Epithelial cell of proximal tubule (primary cell): ENCODE results near the gene OGDHL. TPM values are rescaled to one million over a fixed set of nuclear protein-coding genes. Genes with fewer than 3 reads are reported as not detected.
"Not testable (repeated sequence)": the region's sequence is repeated elsewhere in the genome, so short reads cannot be mapped to it uniquely, and the experiment has no call there.

Experiments
- DNase-seq: peaks from one replicate; pipeline ENCODE4 v3.0.0-alpha.2; 2011; ENCODE audit warnings: low read depth
- H3K4me3 ChIP-seq: 2 replicates; pipeline ENCODE4 v1.5.1; 2011; ENCODE audit warnings: low read depth, mild to moderate bottlenecking, low read length
- total RNA-seq: library from RNA; depleted of rRNA; stranded (reverse); fragments of >200 nt; gene quantifications from 2 replicates; pipeline ENCODE4 v1.2.3, GENCODE V29; 2015
- TF ChIP-seq, protein P1 (sequence below): conservative IDR thresholded peaks from 2 replicates; pipeline ENCODE4 v1.5.1; 2012; ENCODE audit warnings: low read depth, mild to moderate bottlenecking, low read length

OGDHL gene
- total RNA-seq, 1 donor from 2014 or later: 1.8 TPM

DNA sequence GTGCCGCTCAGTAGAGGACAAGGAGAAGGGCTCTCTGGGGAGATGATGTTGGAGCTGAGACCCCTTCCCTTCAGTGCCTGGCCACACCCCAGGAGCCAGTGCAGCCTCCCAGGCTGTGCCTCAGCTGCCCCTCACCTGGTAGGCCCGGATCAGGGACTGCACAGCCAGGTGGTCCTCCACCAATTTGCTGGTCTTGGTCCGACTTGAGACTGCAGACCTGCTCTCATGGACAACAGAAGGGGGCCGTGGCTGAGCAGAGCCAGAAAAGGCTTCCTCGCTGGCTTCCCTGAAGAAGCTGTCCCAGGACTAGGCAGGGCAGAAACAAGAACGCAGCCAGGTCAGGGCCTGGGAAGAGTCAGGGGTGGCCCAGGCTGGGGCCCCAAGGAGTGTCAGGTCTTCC is 5.5 kb downstream of the OGDHL start:
- H3K4me3 ChIP-seq: no peak overlapping the region
- TF ChIP-seq, protein P1, sequence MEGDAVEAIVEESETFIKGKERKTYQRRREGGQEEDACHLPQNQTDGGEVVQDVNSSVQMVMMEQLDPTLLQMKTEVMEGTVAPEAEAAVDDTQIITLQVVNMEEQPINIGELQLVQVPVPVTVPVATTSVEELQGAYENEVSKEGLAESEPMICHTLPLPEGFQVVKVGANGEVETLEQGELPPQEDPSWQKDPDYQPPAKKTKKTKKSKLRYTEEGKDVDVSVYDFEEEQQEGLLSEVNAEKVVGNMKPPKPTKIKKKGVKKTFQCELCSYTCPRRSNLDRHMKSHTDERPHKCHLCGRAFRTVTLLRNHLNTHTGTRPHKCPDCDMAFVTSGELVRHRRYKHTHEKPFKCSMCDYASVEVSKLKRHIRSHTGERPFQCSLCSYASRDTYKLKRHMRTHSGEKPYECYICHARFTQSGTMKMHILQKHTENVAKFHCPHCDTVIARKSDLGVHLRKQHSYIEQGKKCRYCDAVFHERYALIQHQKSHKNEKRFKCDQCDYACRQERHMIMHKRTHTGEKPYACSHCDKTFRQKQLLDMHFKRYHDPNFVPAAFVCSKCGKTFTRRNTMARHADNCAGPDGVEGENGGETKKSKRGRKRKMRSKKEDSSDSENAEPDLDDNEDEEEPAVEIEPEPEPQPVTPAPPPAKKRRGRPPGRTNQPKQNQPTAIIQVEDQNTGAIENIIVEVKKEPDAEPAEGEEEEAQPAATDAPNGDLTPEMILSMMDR: no peak

DNA sequence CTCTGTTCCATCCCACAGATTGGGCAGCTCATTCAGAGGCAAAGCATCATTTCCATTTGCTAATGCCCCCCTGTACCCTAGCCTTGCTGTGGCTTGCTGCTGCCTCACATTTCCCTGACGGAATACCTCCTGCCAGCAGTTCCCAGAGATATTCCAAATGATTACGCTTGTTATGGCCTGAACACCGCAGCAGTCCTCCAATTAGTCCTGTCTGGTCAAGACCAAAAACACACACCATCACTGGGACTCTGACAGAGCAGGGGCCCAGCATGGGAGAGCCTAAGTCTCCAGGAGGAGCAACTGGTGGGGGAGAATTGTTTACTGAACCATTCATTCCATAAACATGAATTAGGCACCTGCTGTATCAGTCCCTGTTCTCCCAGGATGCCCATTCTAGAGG is 6.1 kb downstream of the OGDHL start:
- H3K4me3 ChIP-seq: no peak overlapping the region
- TF ChIP-seq, protein P1: no peak
- no peak for DNase-seq

More for the DNA sequence above, 5.5 kb downstream of the OGDHL start:
- DNase-seq: no peak

DNA sequence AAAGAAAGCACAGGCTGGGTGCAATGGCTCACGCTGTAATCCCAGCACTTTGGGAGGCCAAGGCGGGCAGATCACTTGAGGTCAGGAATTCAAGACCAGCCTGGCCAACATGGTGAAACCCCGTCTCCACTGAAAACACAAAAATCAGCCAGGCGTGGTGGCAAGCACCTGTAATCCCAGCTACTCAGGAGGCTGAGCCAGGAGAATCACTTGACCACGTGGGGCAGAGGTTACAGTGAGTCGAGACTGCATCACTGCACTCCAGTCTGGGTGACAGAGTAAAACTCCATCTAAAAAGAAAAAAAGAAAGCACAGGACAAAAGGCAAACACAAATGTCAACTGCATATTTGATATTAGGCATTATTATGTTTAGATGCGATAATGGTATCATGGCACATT is 7.2 kb downstream of the OGDHL start:
- not testable (repeated sequence) for H3K4me3 ChIP-seq
- DNase-seq: peak; percentile 16

DNA sequence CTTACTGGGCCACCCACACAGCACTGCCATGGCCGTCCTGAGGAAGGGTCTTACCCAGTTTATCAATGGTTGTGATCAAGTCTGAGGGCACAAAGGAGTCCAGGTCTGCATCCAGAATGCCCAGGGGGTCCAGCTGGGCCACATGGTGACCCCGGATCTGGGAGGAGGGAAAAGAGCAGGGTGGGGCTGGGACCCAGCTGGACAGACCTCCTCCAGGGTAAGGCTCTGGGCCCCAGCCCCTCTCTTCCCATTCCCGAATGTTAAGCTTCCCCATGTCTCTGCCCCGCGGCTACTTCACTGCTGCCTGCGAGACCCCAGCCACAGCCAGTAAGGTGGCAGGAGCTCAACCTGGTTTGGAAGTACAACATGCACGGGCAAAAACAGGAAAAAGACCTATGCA is 9.5 kb downstream of the OGDHL start:
- DNase-seq: no peak
- no peak overlapping the region for H3K4me3 ChIP-seq
- TF ChIP-seq, protein P1: no peak

DNA sequence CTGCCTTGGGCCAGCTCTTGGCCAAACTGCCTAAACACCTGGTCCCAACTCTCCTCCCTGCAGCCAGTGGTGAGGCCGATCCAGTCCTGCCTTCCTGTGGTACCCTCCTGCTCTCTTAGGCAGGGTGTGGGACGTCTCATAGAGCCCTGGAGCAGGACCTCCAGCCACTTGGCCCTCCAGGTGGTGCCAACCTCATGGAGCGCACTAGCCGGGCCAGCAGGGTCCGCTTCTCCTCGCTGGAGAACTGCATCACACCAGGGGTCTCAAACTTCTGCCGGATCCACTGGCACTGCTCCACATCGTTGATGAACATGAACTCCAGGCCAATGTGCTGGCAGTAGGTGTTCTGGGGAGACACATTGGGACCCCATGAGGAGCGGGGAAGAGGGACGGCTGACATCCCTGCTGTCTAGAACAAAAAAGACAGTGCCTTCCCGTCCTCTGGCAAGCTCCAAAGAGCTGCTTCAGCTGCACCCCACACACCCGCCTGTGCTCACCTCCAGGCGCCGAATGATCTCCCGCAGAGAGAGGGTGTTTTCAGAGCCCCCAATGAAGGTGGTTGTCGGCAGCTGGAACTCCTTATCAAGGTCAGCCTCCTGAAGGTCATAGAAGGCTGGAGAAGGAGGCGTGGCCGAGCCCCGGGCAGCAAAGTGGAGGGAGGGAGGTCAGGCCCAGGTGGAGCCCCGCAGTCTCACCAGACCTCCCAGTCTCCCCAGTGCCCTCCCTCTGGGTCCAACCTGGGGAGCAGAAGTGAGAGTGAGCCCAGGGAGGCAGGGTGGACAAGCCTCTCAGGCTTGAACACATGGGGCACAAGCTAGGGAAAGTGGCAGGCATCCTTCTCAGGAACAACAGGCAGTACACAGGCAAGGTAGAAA is 10.2 kb downstream of the OGDHL start:
- TF ChIP-seq, protein P1: no peak
- no peak overlapping the region for H3K4me3 ChIP-seq

DNA sequence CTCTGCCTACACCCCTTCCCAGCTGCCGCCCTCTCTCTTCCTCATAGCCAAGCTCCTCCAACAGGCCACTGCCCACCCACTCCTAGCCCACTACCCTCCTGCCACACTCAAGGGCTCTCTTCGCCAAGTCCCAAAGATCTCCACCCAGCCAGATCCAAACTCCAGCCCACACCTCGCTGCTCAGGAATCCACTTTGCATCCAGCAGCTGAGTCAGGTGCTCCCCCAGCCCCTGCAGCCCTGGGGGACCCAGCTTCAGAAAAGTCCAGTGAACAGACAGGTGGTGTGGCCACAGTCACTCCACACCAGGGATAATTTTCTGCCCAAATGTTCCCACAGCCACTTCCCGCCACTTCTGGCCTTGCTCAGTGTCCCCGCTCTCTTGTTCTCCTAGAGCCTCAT is 10.9 kb downstream of the OGDHL start:
- no peak for DNase-seq
- TF ChIP-seq, protein P1: no peak
- H3K4me3 ChIP-seq: no peak overlapping the region

More for the DNA sequence above, 10.2 kb downstream of the OGDHL start:
- no peak for DNase-seq

DNA sequence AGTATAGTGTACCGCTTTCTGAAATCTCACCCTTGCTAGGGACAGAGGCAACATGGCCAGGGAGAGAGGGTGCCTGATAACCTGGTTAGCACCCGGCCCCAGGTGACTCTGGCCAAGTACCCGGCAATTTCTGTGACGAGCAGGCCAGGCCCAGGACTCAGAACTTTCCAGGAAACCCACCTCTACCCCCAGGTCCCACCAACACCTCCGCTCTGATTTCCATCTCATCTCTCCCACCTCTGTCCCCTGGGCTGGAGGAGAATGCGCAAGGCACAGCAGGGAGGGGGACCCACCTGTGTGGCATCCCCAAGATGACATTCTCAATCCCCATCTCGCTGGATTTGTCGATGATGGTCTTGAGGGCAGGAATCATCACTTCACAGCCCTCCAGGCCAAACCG is 11.6 kb downstream of the OGDHL start:
- no peak overlapping the region for H3K4me3 ChIP-seq
- DNase-seq: no peak
- TF ChIP-seq, protein P1: no peak
